HG03460 (cell line): ENCODE measurements around the gene OR8D1.
"Not testable (repeated sequence)": the region's sequence is repeated elsewhere in the genome, so short reads cannot be mapped to it uniquely, and the experiment has no call there.

Source experiments
- ATAC-seq: cut with Tn5 transposase; IDR thresholded peaks from one replicate; pipeline ENCODE4 v1.9.1; 2021; ENCODE audit not compliant: unreplicated experiment

The OR8D1 gene

DNA sequence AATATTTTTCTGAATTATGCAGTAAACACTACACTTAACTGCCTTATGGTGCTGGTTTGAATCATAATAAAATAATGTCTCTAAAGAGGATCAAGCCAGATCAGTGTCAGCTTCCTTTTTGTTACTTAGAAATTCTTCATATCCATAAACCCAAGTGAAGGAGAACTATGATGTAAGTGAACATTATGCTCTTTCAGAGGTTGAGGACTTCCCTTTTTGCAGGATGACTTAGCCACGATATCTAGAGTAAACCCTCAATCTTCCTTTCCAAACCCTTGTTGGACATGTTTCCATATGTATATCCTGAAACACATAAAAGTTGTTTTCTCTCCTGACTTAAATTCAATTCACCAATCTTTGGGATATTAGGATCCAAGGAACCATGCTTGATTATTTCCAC is 19.1 kb downstream of the OR8D1 start:
- no peak for ATAC-seq

DNA sequence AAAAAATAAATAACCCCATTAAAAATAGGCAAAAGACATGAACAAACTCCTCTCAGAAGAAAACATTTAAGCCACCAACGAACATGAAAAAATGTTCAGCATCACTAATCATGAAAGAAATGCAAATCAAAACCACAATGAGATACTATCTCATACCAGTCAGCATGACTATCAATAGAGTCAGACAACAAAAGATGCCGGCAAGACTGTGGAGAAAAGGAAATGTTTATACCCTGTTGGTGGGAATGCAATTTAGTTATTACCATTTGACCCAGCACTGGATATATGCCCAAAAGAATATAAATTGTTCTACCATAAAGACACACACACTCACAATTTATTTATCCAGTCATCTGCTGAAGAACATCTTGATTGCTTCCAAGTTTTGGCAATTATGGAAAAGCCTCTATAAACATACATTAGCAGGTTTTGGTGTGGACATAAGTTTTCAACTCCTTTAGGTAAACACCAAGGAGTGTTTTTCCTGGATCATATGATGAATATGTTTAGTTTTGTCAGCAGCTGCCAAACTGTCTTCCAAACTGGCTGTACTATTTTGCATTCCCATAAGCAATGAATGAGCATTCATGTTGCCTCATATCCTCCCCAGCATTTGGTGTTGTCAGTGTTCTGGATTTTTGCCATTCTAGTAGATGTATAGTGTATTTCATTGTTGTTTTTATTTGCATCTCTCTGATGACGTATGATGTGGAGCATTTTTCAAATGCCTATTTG is 28.0 kb downstream of the OR8D1 start:
- no peak for ATAC-seq

DNA sequence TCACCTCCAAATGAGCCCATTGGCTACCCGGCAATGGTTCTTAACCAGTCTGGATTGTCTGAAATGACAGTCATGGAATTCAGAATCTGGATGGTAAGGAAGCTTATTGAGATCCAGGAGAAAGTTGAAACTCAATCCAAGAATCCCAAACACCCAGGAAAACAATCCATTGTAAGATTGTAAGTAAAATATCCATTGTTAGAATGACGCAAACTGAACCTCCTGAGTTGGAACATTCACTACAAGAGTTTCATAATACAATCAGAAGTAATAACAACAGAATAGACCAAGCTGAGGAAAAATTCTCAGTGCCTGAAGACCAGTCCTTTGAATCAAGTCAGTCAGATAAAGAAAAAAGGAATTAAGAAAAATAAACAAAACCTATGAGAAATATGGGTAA is 35.5 kb downstream of the OR8D1 start:
- ATAC-seq, result no peak

DNA sequence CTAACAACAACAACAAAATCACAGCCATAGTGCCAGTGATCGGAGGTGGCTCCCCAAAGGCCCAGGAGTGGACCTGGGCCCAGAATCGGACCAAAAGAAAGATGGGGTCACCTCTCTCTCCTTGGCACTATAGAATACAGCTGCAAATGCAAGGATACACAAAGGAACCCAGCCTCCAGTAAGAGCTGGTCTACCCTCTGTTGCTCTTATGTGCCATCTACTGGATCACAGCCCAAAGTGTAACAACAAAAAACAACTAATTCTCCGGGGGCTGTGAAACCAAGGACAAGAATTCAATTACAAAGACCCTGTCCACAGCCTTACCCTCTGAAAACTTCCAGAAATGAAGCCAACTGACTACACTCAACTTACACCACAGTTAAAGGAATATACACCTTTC is 35.9 kb downstream of the OR8D1 start:
- ATAC-seq, result no peak

DNA sequence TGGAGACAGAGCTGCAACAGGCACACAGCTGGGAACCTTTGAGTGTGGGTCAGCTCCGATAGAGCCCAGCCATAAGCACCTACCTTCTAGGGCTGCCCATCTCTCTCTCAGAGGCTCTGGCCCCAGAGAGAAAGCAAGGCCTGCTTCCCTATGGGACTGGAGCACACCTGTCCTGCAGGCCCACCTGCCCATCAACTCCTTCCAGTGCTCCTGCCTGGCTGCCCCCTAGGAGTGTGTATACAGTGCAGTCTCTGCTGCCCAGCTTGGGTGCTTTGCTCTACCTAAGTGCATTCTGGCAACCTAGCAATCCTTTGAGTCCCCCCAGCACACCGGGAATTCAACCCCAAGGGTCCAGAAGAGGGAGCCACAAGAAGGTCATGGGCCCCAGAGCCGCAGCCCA is 36.5 kb downstream of the OR8D1 start:
- no peak for ATAC-seq

DNA sequence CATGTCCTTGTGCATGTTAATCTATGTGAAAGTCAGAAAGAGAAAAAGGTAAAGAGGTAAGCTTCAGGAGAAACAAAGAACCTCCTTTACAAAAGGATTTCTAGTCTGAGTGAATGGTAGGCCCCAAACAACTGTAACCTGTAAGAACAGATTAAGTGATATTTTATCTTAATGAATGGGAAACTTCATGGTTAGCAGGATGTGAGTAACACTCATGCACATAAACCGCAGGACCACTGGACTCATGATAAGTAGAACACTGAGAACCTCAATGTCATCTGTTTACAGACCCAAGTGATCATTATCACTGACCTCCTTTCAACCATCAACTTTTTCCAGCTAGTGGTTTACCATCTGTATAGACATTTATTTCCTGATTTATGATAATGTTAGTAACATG is 37.7 kb downstream of the OR8D1 start:
- no peak for ATAC-seq

DNA sequence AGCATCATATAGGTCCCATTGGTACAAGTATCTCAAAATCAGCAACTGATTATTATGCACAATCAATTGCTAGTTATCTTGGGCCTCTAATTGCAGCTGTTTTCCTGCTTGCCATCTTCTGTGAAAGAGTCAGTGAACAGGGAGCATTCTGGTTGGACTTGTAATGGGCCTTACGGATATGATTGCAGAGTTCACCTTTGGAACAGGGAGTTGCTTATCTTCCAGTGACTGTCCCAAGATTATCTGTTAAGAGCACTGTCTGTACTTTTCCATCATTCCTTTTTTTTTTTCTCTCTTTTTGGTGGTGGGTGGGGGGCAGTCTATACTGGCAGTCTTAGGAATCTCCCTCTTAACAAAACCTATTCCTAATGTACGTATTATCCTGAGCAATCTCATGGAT is 39.7 kb downstream of the OR8D1 start:
- ATAC-seq, result no peak

DNA sequence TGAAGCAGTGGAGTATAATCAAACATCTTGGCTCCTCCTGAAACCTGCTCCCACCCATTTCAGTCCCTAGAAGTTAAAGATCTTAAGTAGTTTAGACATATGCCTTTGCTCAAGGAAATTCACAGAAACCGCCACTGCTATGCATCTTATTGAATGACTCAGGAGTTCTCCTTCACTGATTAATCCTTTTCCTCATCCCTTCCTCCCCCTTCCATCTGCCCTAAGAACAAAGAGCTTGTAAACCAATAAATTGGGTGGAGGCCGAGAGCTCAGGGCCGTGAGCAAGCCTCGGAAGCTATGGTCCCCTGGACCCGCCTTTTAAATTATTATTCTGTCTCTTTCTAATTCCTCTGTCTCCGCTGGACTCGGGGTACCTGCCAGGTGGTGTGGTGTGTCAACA is 42.9 kb downstream of the OR8D1 start:
- not testable (repeated sequence) for ATAC-seq

DNA sequence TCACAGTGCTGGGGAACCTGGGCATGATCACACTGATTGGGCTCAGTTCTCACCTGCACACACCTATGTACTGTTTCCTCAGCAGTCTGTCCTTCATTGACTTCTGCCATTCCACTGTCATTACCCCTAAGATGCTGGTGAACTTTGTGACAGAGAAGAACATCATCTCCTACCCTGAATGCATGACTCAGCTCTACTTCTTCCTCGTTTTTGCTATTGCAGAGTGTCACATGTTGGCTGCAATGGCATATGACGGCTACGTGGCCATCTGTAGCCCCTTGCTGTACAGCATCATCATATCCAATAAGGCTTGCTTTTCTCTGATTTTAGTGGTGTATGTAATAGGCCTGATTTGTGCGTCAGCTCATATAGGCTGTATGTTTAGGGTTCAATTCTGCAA is 48.7 kb downstream of the OR8D1 start:
- ATAC-seq, result not testable (repeated sequence)

DNA sequence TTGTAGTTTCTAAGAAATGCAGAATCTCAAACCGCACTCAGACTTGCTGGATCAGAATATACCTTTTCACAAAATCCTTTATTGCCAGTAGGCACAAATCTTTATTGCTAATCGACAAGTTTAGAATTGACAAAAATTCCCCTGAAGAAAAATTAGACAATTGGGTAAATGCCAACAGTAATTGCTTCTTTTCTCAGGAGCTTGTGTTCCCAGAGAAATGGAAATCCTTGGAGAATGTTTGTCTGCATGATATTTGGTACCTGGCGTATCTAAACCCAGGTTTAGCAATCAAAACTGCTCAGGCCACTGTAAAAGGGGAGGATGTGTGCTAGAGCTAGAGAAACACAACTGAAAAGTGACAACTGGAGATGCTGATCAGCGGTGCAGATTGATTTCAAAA is 57.7 kb downstream of the OR8D1 start, which contains the start of gene OR8G5:
Gene OR8G5 (plus strand): TSS at position 301 of the 400 bp plus-strand sequence. CDS start 8,556 bp downstream, outside the sequence.
- ATAC-seq, result no peak
